Cardiac muscle cell (in vitro differentiated cells and primary cell): ENCODE results near the gene RSRC1. TPM values are rescaled to one million over a fixed set of nuclear protein-coding genes. Genes with fewer than 3 reads are reported as not detected.

Experiments
- DNase-seq, 2 donors: peaks; one replicate each; pipeline versions ENCODE4 v3.0.0 to v3.0.0-alpha.2; 2010 to 2017; ENCODE audit warnings: low read depth in 1 of 2, low spot score in 1 of 2
- H3K27ac ChIP-seq: fragments of 200-600 bp; sonication (generic); 2 replicates; pipeline ENCODE4 v1.5.1; 2016
- H3K27me3 ChIP-seq: fragments of 200-600 bp; sonication (generic); 2 replicates; pipeline ENCODE4 v1.6.0; 2016; ENCODE audit warnings: control low read depth
- H3K36me3 ChIP-seq: fragments of 200-600 bp; sonication (generic); 2 replicates; pipeline ENCODE4 v1.5.1; 2016; ENCODE audit warnings: control low read depth
- H3K4me1 ChIP-seq: fragments of 200-600 bp; sonication (generic); 2 replicates; pipeline ENCODE4 v1.8.1; 2017; ENCODE audit warnings: low read depth, mild to moderate bottlenecking, mixed run types
- H3K4me3 ChIP-seq: fragments of 200-600 bp; sonication (generic); 2 replicates; pipeline ENCODE4 v1.5.1; 2016; ENCODE audit warnings: mild to moderate bottlenecking
- H3K9me3 ChIP-seq: fragments of 200-600 bp; sonication (generic); 2 replicates; pipeline ENCODE4 v1.5.1; 2017; ENCODE audit warnings: low read depth, mild to moderate bottlenecking, control low read depth
- CTCF ChIP-seq: IDR thresholded peaks from 2 replicates; pipeline ENCODE4 v1.5.1; 2012; ENCODE audit warnings: low read depth, mild to moderate bottlenecking, low read length
- polyA plus RNA-seq: library from polyadenylated mRNA; unstranded; fragments of >200 nt; fragmentation: Nextera tagmentation; extraction: Ambion mirVana; gene quantifications from 2 replicates; pipeline ENCODE4 v1.2.1, GENCODE V29; 2016
- total RNA-seq: library from RNA; depleted of rRNA; stranded (reverse); fragments of >200 nt; gene quantifications from 2 replicates; pipeline ENCODE4 v1.2.3, GENCODE V29; 2016

Gene RSRC1
- total and polyA plus RNA-seq, 2 experiments from 2014 or later, result 23.6 to 55.9 TPM

DNA sequence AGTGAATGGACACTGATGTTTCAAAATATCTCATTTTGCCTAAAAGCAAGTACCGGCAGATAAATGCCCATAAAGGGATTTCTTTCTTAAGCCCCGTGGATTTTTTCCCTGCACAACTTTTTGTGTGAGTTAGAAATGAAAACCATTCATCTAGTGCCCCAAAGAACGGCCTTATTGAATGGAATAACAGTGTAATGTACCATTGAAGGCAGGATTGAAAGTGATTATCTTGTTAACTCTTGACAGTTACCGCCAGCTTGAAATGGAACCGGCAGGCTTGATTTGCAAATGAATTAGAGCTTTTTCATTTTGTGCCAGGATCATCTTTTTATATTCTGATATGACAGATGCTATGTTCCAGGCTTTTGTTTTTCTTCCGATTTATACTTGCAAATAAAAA lies 162.2 kb downstream of the RSRC1 start:
- DNase-seq, result no peak
- Histone ChIP-seq H3K27me3 (no peaks in the 10 kb centered on the region), H3K4me3 (no peak overlapping the region), H3K27ac (no peak overlapping the region), H3K9me3 (no peaks in the 10 kb centered on the region), H3K36me3 (no peaks in the 10 kb centered on the region), H3K4me1 (no peaks in the 10 kb centered on the region)
- no peak for TF ChIP-seq CTCF

DNA sequence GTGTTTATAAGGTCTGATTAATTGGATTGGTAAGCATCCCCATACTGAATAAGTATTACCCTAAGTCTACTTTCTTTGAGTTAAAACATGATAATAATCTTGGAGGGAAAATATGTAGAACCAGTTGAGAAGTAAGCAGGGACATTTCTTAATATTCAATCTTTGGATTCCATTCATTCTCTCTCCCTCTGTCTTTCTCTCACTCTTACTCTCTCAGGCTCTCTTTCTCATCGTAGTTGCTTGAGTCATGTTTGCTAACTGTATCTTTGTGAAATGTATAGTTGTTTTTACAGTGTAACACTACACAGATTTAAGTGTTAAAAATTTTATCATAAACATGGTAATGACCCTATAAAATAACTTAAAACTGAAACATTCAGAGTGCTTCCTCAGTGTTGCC lies 163.8 kb downstream of the RSRC1 start:
- H3K36me3 ChIP-seq, result no peaks in the 10 kb centered on the region
- DNase-seq, result no peak
- no peak overlapping the region for H3K27ac ChIP-seq
- H3K9me3 ChIP-seq, result no peaks in the 10 kb centered on the region
- no peak for TF ChIP-seq CTCF
- H3K4me3 ChIP-seq, result no peak overlapping the region
- no peaks in the 10 kb centered on the region for H3K27me3 ChIP-seq
- H3K4me1 ChIP-seq, result no peaks in the 10 kb centered on the region

- no peak for DNase-seq
- H3K27ac ChIP-seq, result no peak overlapping the region
- H3K36me3 ChIP-seq, result no peaks in the 10 kb centered on the region
- TF ChIP-seq CTCF, result no peak
- no peaks in the 10 kb centered on the region for H3K9me3 ChIP-seq
- H3K4me3 ChIP-seq, result no peak overlapping the region
- no peaks in the 10 kb centered on the region for H3K27me3 ChIP-seq
- no peaks in the 10 kb centered on the region for H3K4me1 ChIP-seq
These were observed 168.3 kb downstream of the RSRC1 start for GRCh38 chr3:158278187-158278586.

DNA sequence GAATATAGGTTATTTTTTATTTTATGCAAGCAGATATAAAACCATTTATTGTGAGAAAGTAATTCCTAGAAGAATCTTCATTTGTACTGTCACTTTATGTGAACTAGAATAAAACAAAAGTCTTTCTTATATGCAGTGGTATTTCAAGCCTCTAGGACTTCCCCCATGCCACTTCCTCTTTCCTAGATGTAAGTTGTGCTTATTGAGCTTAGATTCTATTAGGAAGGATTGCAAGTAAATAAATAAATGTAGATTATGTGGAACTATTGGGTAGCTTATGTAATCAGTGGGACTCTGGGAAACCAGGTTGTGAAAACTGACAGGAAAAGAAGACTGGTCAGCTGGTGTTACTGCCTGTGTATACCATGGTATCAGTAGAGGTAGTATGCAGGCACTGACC lies 169.7 kb downstream of the RSRC1 start:
- H3K9me3 ChIP-seq, result no peaks in the 10 kb centered on the region
- no peaks in the 10 kb centered on the region for H3K36me3 ChIP-seq
- H3K4me1 ChIP-seq, result no peaks in the 10 kb centered on the region
- no peak for TF ChIP-seq CTCF
- no peak overlapping the region for H3K4me3 ChIP-seq
- H3K27ac ChIP-seq, result no peak overlapping the region
- no peak for DNase-seq
- no peaks in the 10 kb centered on the region for H3K27me3 ChIP-seq

- no peak for DNase-seq
- H3K4me1 ChIP-seq, result no peaks in the 10 kb centered on the region
- no peak overlapping the region for H3K27ac ChIP-seq
- no peaks in the 10 kb centered on the region for H3K27me3 ChIP-seq
- no peak for TF ChIP-seq CTCF
- H3K4me3 ChIP-seq, result no peak overlapping the region
- H3K36me3 ChIP-seq, result no peaks in the 10 kb centered on the region
- no peaks in the 10 kb centered on the region for H3K9me3 ChIP-seq
These were observed 185.9 kb downstream of the RSRC1 start for GRCh38 chr3:158295771-158296170.

DNA sequence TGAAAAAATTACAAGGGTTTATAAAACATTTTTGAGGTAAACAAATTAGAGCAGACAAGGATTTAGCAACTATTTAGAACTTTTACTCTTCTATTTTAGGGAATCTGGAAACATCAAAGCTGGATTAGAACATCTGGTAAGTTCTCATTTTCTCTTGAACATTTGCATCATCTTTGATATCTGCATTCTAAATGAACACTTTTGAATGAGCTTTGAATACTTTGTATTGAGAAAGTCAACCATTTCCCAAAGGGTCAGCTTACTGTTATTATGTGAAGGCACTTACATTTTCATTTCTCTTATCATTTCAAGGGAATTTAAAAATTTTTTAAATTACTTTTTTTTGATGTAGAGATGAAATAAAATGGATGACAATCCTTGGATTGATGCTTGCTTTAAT lies 188.1 kb downstream of the RSRC1 start:
- no peak overlapping the region for H3K27ac ChIP-seq
- no peaks in the 10 kb centered on the region for H3K36me3 ChIP-seq

More for the DNA sequence above, 188.1 kb downstream of the RSRC1 start:
- no peak for DNase-seq
- no peak for TF ChIP-seq CTCF
- Histone ChIP-seq H3K9me3 (no peaks in the 10 kb centered on the region), H3K27me3 (no peaks in the 10 kb centered on the region), H3K4me3 (no peak overlapping the region), H3K4me1 (no peaks in the 10 kb centered on the region)
